Right ventricle myocardium superior (tissue), 1 donor: ENCODE data around the gene ACTN1. TPM values are rescaled to one million over a fixed set of nuclear protein-coding genes. Genes with fewer than 3 reads are reported as not detected.

Experiments
- ATAC-seq: fragments of 200-7000 bp; cut with Tn5 transposase; one replicate; pipeline ENCODE4 v1.9.1; 2020; ENCODE audit warnings: mild to moderate bottlenecking; ENCODE audit not compliant: poor library complexity
- DNase-seq: peaks from one replicate; pipeline ENCODE4 v3.0.0-alpha.2; 2020
- intact Hi-C: fragments of 100-400 bp; cut with DNase I; formaldehyde crosslinking; loops from one replicate; pipeline ENCODE4 v1.11.2; 2022
- total RNA-seq: library from RNA; stranded (reverse); fragmentation: NEBNext Ultra II Directional; extraction: Animal tissue kit (Norgen Biotek cat#: 25700); gene quantifications from one replicate; pipeline ENCODE4 v1.2.1, GENCODE V29; 2021
- donor health status: DM: no; HTN: yes; CAD: no; lungs with severe emphysema.

The ACTN1 gene
- total RNA-seq, 1 donor from 2014 or later = 92.5 TPM

GRCh38 chr14:68942296-68943035, 36.6 kb downstream of the ACTN1 start:
- ATAC-seq (no peak), DNase-seq (no peak)
- intact Hi-C loops = loop anchor here (5.0 kb wide), 1 partner anchor 35 kb away; the partner anchor contains the start of gene ACTN1

GRCh38 chr14:68941820-68942219, 37.3 kb downstream of the ACTN1 start:
- DNase-seq (peak; percentile 59), ATAC-seq (no peak)
- intact Hi-C loops = loop anchor here (5.0 kb wide), 1 partner anchor 35 kb away; the partner anchor contains the start of gene ACTN1

- intact Hi-C loops = loop anchor here (5.0 kb wide), 1 partner anchor 37 kb away; the partner anchor contains the start of gene ACTN1
- ATAC-seq (no peak), DNase-seq (no peak)
Observed at GRCh38 chr14:68940614-68941185, 38.4 kb downstream of the ACTN1 start.

GRCh38 chr14:68939893-68940613, 39.0 kb downstream of the ACTN1 start:
- ATAC-seq (peak; percentile 63), DNase-seq (peak; percentile 86)
- intact Hi-C loops = loop anchor here (5.0 kb wide), 1 partner anchor 37 kb away; the partner anchor contains the start of gene ACTN1

- intact Hi-C loops = no loop called here
- no peak for ATAC-seq
- DNase-seq = no peak
Observed at GRCh38 chr14:68939181-68939892, 39.8 kb downstream of the ACTN1 start.

- intact Hi-C loops = no loop called here
- no peak for ATAC-seq
- DNase-seq = no peak
Observed at GRCh38 chr14:68938271-68939150, 40.6 kb downstream of the ACTN1 start.

GRCh38 chr14:68937471-68938270, 41.4 kb downstream of the ACTN1 start:
- DNase-seq (peak; percentile 67), ATAC-seq (peak; percentile 50)
- intact Hi-C loops = no loop called here

- ATAC-seq = no peak
- intact Hi-C loops = no loop called here
- DNase-seq = no peak
Observed at GRCh38 chr14:68936980-68937379, 42.1 kb downstream of the ACTN1 start.

GRCh38 chr14:68936476-68936875, 42.6 kb downstream of the ACTN1 start:
- ATAC-seq = no peak
- intact Hi-C loops = no loop called here
- no peak for DNase-seq

- intact Hi-C loops = no loop called here
- DNase-seq = peak; percentile 71
- ATAC-seq = peak; percentile 44
Observed at GRCh38 chr14:68935761-68936214, 43.3 kb downstream of the ACTN1 start.

- ATAC-seq (no peak), DNase-seq (no peak)
- intact Hi-C loops = loop anchor here (5.0 kb wide), 1 partner anchor 48 kb away; no protein-coding TSS in a partner anchor
Observed at GRCh38 chr14:68934066-68934465, 45.0 kb downstream of the ACTN1 start.

- no peak for DNase-seq
- no peak for ATAC-seq
- intact Hi-C loops = loop anchor here (5.0 kb wide), 1 partner anchor 50 kb away; no protein-coding TSS in a partner anchor
Observed at GRCh38 chr14:68932686-68933085, 46.4 kb downstream of the ACTN1 start.

- intact Hi-C loops = loop anchor here (5.0 kb wide), 1 partner anchor 50 kb away; no protein-coding TSS in a partner anchor
- ATAC-seq = no peak
- DNase-seq = no peak
Observed at GRCh38 chr14:68932231-68932630, 46.9 kb downstream of the ACTN1 start.

- DNase-seq (no peak), ATAC-seq (no peak)
Observed at GRCh38 chr14:68931474-68932051, 47.5 kb downstream of the ACTN1 start.

GRCh38 chr14:68931063-68931462, 48.0 kb downstream of the ACTN1 start:
- intact Hi-C loops = loop anchor here (5.0 kb wide), 1 partner anchor 51 kb away; no protein-coding TSS in a partner anchor
- DNase-seq = no peak
- no peak for ATAC-seq

More at GRCh38 chr14:68931474-68932051, 47.5 kb downstream of the ACTN1 start:
- intact Hi-C loops = loop anchor here (5.0 kb wide), 1 partner anchor 51 kb away; no protein-coding TSS in a partner anchor

- intact Hi-C loops = loop anchor here (5.0 kb wide), 1 partner anchor 53 kb away; no protein-coding TSS in a partner anchor
- no peak for ATAC-seq
- no peak for DNase-seq
Observed at GRCh38 chr14:68929623-68930307, 49.3 kb downstream of the ACTN1 start.
